RPMI7951 (cell line): Measurements from ENCODE around the gene ANP32B. TPM values are rescaled to one million over a fixed set of nuclear protein-coding genes. Genes with fewer than 3 reads are reported as not detected.
"Not testable (repeated sequence)": the region's sequence is repeated elsewhere in the genome, so short reads cannot be mapped to it uniquely, and the experiment has no call there.

Experiments
- DNase-seq: peaks from one replicate; pipeline ENCODE4 v3.0.0-alpha.2; 2012; ENCODE audit warnings: low read depth
- total RNA-seq: library from RNA; depleted of rRNA; stranded (reverse); fragments of >200 nt; shearing (Covaris generic); gene quantifications from 2 replicates; pipeline ENCODE4 v1.2.3, GENCODE V29; 2014

ANP32B gene
- total RNA-seq, 1 experiment from 2014 or later, result 12.4 TPM

DNA sequence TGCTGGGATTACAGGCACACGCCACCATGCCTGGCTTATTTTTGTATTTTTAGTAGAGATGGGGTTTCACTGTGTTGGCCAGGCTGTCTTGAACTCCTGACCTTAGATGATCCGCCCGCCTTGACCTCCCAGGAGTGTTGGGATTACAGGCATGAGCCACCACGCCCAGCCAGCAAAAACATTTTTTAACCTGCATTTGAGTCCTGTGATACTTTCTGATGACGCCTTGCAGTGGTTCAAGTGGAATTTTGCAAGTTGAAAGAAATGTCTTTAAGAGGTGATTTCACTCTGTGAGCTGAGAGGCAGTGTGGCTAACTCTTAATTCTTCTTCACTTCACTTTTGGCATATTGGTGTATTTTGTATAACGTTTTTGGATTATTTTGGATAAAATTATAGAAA, 9.1 kb downstream of the ANP32B start:
- DNase-seq, result no peak

GRCh38 chr9:97993000-97993399, 9.9 kb downstream of the ANP32B start:
- DNase-seq, result no peak

GRCh38 chr9:97994703-97995102, 11.6 kb downstream of the ANP32B start:
- DNase-seq, result no peak

DNA sequence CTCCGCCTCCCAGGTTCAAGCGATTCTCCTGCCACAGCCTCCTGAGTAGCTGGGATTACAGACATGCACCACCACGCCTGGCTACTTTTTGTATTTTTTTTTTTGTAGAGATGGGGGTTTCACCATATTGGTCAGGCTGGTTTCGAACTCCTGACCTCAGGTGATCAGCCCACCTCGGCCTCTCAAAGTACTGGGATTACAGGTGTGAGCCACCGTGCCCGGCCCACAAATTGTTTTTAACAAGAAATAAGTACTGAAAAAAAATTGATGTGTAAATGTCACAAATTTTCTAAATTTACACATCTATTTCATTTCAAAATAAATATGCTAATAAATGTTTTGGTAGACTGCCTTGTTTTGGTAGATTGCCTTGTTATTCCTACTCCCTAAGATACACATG, 13.5 kb downstream of the ANP32B start:
- not testable (repeated sequence) for DNase-seq

- DNase-seq, result no peak
These were observed 14.5 kb downstream of the ANP32B start for GRCh38 chr9:97997330-97998276.

- DNase-seq, result no peak
These were observed 19.7 kb downstream of the ANP32B start for GRCh38 chr9:98002808-98003207.

DNA sequence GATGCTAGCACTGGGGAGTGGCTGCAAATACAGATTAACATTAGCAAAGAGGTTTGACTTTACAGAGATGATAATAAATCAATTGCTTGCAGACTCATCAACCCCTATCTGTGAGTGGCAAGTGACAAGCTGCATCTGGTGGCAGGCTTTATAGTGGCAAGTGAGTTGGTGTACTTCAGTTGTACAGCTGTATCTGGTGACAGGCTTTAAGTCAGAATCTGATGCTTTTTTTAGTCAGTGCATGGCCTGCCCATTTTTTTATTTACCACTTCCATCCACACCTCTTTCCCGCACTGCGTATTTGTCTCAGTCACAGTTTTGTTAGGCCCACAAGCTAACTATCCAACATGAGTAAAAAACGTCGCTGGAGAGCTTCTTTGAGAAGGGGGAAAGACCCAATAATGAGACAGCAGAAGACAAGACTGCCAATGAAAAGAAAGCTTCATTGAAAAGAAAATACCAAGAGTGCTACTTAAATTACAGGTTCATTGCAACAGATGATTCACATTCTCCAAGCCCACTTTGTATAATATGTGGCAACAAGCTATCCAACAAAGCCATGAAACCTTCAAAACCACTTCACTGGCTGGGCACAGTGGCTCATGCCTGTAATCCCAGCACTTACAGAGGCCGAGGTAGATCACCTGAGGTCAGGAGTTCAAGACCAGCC, 23.1 kb downstream of the ANP32B start:
- no peak for DNase-seq

DNA sequence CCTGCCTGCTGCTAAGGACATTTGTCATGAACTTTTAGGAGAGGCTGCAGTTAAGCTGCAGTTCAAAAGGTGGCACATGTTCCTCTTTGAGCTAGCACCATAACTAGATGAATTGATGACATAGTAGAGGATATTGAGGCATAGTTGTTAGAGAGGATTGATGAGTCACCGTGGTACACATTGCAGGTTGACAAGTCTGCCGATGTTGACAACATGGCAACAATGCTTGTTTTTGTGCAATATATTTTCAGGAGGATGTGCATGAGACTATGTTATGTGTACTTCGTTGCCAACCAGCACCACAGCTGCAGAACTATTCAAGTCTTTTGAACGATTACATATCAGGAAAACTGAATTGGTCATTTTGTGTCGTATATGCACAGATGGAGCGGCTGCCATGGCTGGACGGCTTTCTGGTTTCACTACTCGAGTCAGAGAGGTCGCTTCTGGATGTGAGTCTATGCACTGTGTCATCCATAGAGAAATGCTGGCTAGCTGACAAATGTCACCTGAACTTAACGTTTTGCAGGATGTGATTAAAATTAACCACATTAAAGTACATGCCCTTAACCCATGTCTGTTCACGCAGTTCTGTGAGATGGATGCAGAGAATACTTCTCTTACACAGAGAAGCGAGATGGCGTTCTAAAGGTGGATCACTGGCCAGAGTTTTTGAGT, 24.2 kb downstream of the ANP32B start:
- DNase-seq, result peak; percentile 10

DNA sequence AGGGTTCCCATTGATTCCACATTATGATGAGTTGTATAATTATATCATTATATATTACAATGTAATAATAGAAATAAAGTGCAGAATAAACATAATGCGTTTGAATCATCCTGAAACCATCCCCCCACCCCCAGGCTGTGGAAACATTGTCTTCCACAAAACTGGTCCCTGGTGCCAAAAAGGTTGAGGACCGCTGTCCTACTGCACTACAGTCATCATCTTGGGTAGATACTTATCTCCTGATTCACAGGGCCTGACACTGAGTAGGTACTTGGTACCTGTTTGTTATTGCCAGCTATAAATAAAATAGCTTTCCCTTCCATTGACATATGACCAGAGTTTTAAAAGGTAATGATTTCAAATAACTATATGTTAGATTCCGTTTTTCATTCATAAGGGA, 25.6 kb downstream of the ANP32B start:
- no peak for DNase-seq

DNA sequence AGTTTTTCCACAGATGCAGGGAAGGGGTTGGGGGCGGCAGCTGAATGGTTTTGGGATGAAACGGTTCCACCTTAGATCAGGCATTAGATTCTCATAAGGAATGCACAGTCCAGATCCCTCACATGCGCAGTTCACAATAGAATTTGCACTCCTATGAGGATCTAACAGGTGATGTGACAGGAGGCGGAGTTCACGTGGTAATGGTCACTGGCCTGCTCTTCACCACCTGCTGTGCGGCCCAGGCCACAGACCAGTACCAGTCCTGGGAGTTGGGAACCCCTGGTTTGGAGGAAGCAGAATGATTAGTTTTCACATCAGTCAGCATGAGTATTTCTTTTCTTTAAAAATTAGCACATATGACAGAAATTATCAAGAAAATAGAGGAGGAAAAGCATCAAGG, 26.3 kb downstream of the ANP32B start:
- DNase-seq, result no peak

DNA sequence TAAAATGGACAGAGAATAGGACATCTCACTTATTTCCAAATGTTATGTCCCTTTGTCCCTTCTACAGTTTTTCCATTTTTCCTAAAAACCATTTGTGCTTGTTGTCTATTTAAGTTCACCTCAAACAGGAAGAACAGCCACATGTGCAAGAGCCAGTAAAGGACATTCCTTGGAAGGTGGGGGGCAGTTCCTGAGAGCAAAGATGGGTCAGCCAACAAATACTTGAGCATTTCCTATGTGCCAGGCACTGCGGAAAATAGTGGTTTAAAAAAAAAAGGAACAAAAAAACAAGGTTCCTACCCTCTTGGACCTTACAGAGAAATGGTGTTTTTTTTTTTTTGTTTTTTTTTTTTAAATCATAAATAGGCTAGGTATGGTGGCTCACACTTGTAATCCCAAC, 26.8 kb downstream of the ANP32B start:
- DNase-seq, result no peak

- no peak for DNase-seq
These were observed 27.3 kb downstream of the ANP32B start for GRCh38 chr9:98010445-98010844.

GRCh38 chr9:98011122-98011521, 28.0 kb downstream of the ANP32B start:
- no peak for DNase-seq

DNA sequence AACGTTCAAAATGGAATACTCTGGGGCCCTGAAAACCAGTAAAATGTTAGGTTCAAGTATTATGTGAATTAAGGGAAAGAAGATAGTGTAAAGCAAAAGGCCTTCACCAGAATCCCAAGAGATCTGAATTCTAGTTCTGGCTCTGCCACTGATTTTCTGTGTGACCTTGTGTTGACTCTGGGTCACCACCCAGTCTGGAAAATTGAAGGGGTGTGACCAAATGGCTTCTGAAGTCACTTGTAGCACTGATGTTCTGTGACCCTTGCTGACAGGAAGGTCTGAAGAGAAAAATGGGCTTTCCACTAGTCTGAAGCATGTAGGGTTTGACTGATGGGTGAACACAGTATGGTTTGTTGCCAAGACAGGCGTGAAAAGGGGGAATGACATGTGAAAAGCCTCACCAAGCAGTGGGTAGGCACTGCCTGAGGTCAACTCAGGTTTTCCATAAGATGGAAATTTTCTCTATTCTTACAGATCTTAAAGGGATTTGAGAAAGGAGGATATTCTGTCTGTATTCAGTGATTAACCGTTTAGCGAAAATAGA, 33.1 kb downstream of the ANP32B start:
- DNase-seq, result no peak

DNA sequence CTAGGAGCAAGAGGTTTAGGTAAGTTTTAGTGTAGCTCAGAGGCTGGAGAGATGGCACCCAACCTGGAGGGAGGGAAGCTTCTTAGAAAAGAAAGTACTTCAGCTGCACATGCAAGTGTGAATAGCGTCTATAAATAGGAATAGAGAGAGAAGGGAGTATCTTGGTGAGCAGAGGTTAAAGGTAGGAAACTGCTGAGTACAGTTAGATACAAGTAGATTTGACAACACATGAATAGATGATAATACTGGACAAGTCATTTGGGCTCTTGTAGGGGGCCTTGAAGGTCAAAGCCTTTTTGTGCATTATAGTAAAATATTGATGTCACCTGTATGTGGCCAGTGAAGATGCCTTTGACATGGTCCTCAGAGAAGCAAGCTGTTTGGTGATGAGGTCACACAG, 34.2 kb downstream of the ANP32B start:
- no peak for DNase-seq

DNA sequence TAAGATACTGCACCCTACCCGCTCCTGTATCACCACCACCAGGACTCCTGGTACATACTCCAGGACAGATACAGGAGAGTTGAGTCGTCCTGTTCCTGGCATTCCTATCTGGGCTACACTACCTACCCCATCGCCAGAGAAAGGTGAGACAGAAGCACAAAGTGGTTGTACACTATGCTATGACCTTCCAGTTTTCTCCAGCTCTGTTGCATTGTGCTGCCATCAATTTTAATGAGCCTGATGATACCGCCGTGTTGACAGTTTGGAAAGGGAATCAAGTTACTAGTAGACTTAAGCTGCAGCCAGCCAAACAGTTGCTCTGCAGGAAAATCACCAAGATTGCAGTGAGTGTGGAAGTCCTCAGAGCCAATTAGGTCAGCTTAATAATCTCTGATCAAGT, 35.2 kb downstream of the ANP32B start:
- no peak for DNase-seq

- no peak for DNase-seq
These were observed 36.0 kb downstream of the ANP32B start for GRCh38 chr9:98019098-98019497.

DNA sequence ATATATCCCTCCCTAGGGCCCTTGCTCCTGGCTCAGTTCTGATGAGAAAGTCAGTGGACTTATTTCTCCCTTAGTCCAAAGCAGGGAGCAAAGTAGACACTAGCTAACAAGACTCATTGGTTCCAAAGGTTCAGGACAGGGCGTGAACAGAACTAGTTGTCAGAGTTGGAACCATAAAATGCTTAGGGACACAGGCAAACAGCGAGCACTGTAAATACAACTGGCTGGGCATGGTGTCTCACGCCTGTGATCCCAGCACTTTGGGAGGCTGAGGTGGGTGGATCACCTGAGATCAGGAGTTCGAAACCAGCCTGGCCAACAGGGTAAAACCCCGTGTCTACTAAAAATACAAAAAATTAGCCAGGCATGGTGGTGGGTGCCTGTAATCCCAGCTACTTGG, 36.7 kb downstream of the ANP32B start:
- not testable (repeated sequence) for DNase-seq

GRCh38 chr9:98020476-98021145, 37.5 kb downstream of the ANP32B start:
- no peak for DNase-seq

GRCh38 chr9:98021306-98022040, 38.3 kb downstream of the ANP32B start:
- no peak for DNase-seq

- peak; percentile 12 for DNase-seq
These were observed 39.3 kb downstream of the ANP32B start for GRCh38 chr9:98022447-98022846.
